ENCODE measurements around the gene PTTG1IP.

The PTTG1IP gene

DNA sequence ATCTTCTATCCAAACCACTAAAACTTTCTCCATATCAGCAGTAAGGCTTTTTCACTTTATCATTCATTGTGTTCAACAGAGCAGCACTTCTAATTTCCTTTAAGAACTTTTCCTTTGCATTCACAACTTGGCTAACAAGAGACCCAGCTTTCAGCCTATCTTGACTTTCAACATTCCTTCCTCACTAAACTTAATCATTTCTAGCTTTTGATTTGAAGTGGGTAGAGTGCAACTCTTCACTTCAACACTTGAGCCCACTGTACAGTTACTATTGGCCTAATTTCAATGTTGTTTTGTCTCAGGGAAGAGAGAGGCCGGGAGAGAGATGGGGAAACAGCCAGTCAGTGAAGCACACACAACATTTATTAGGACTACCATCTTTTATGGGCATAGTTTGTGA is 73.8 kb downstream of the PTTG1IP start:
- no peak for DNase-seq

All from inflammatory macrophage treated with lipopolysaccharide for 1 hour (primary cell).